Kidney epithelial cell (primary cell): ENCODE data around the gene NTN3. TPM values are rescaled to one million over a fixed set of nuclear protein-coding genes. Genes with fewer than 3 reads are reported as not detected.

Experiments
- DNase-seq: peaks from one replicate; pipeline ENCODE4 v3.0.0-alpha.2; 2010; ENCODE audit warnings: low read depth
- H3K27me3 ChIP-seq: 2 replicates; pipeline ENCODE4 v1.6.0; 2011; ENCODE audit warnings: low read length; ENCODE audit not compliant: control insufficient read depth, insufficient read depth
- H3K36me3 ChIP-seq: 2 replicates; pipeline ENCODE4 v1.5.1; 2011; ENCODE audit warnings: low read length; ENCODE audit not compliant: control insufficient read depth, insufficient read depth
- H3K4me3 ChIP-seq: 2 replicates; pipeline ENCODE4 v1.5.1; 2011; ENCODE audit warnings: low read depth, mild to moderate bottlenecking, control low read depth, low read length
- CTCF ChIP-seq: IDR thresholded peaks from 2 replicates; pipeline ENCODE4 v1.5.1; 2011; ENCODE audit warnings: mild to moderate bottlenecking, moderate library complexity, low read length, control low read depth, inconsistent platforms; ENCODE audit not compliant: insufficient read depth, poor library complexity, severe bottlenecking
- total RNA-seq: library from RNA; depleted of rRNA; stranded (reverse); fragments of >200 nt; gene quantifications from 2 replicates; pipeline ENCODE4 v1.2.3, GENCODE V29; 2015

Gene NTN3
- total RNA-seq, 1 donor from 2014 or later: 0.17 TPM

GRCh38 chr16:2487517-2487842 is 16.4 kb downstream of the NTN3 start:
- no peaks in the 10 kb centered on the region for H3K27me3 ChIP-seq
- DNase-seq: no peak
- no peak overlapping the region for H3K4me3 ChIP-seq
- TF ChIP-seq CTCF: no peak
- no peaks in the 10 kb centered on the region for H3K36me3 ChIP-seq

- Histone ChIP-seq H3K4me3 (no peak overlapping the region), H3K27me3 (no peaks in the 10 kb centered on the region), H3K36me3 (no peaks in the 10 kb centered on the region)
- no peak for TF ChIP-seq CTCF
- DNase-seq: no peak
Measured at GRCh38 chr16:2487903-2488531, 16.9 kb downstream of the NTN3 start.

GRCh38 chr16:2489581-2489980 is 18.5 kb downstream of the NTN3 start:
- Histone ChIP-seq H3K27me3 (no peaks in the 10 kb centered on the region), H3K4me3 (no peak overlapping the region), H3K36me3 (no peaks in the 10 kb centered on the region)
- no peak for DNase-seq
- no peak for TF ChIP-seq CTCF

- DNase-seq: no peak
- Histone ChIP-seq H3K36me3 (no peaks in the 10 kb centered on the region), H3K27me3 (no peaks in the 10 kb centered on the region), H3K4me3 (no peak overlapping the region)
- TF ChIP-seq CTCF: no peak
Measured at GRCh38 chr16:2490190-2491105, 19.4 kb downstream of the NTN3 start.

- Histone ChIP-seq H3K27me3 (no peaks in the 10 kb centered on the region), H3K4me3 (no peak overlapping the region), H3K36me3 (peaks cover 5% of the 10 kb centered on the region)
- TF ChIP-seq CTCF: no peak
- DNase-seq: no peak
Measured at GRCh38 chr16:2492292-2492691, 21.2 kb downstream of the NTN3 start.
